ENCODE data around the gene ZNF195.
"Not testable (repeated sequence)": the region's sequence is repeated elsewhere in the genome, so short reads cannot be mapped to it uniquely, and the experiment has no call there.

Gene ZNF195

DNA sequence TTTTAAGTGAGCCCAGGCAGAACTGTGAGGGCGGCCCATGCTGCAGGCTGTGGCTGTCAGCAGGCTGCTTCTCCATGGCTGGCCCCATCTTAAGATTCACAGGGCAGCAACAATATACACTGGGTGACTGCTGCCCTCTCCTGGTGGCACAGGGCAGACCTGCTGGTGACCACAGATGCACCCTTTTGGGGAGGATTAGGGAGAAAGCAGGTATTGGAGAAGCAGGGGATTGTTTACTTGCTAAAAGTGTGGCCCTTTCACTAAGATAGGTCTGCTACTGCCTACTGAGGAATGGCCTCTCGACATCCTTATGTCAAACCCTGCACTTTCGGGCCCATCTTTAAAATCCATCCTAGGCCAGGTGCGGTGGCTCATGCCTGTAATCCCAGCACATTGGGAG is 38.1 kb upstream of the ZNF195 start:
- H3K79me2 ChIP-seq (ENCODE audit: control insufficient read depth, insufficient read depth, low read length, unreplicated experiment); H3K4me3 ChIP-seq (ENCODE audit: low read depth, low read length); H3K36me3 ChIP-seq (ENCODE audit: insufficient read depth, low read length); H2AFZ ChIP-seq (ENCODE audit: low read length, unreplicated experiment); H3K27me3 ChIP-seq (ENCODE audit: insufficient read depth, low read length); H3K27ac ChIP-seq (ENCODE audit: low read depth, low read length): not testable (repeated sequence)
- peaks cover 15% of the 10 kb centered on the region for H3K4me1 ChIP-seq (ENCODE audit: control insufficient read depth, insufficient read depth, low read length, unreplicated experiment)

DNA sequence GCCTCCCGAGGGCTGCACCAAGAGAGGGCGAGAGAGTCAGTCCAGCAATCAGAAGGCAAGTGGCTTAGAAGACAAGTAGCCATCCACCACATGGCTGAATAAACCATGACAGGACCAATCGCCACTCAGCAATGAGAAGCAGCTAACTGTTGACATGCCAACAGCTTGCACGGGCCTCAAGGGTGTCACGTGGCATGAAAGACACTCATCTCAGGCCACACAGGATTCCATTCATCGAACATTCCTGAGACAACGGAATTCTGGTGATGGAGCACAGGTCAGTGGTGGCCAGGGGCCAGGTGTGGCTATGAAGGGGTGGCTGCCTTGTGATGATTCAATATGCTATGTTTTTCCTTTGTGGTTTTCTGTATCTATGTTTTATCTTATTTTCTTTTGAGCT is 36.4 kb upstream of the ZNF195 start:
- not testable (repeated sequence) for H3K27ac ChIP-seq (ENCODE audit: low read depth, low read length); H2AFZ ChIP-seq (ENCODE audit: low read length, unreplicated experiment); H3K4me1 ChIP-seq (ENCODE audit: control insufficient read depth, insufficient read depth, low read length, unreplicated experiment); H3K27me3 ChIP-seq (ENCODE audit: insufficient read depth, low read length); H3K36me3 ChIP-seq (ENCODE audit: insufficient read depth, low read length); H3K4me3 ChIP-seq (ENCODE audit: low read depth, low read length); H3K79me2 ChIP-seq (ENCODE audit: control insufficient read depth, insufficient read depth, low read length, unreplicated experiment)

DNA sequence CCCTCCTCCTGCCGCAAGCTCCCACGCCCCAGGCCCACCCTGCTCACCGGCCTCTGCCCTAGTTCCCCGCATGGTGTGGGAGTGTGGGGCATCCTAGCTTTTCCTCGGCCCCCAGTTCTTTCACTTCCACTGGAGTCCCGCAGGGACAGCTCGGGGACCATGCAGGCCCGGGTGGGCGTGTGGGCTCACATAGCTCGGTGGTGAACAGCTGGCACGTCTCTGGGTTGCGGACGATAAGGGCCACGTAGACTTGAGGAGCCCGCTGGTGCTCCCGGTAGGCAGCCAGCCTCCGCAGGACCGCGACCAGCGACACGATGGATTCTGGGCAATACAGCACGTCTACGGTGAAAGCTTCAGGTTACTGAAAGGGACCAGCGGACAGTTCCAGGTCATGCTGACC is 34.7 kb upstream of the ZNF195 start:
- not testable (repeated sequence) for H3K27me3 ChIP-seq (ENCODE audit: insufficient read depth, low read length); H3K4me1 ChIP-seq (ENCODE audit: control insufficient read depth, insufficient read depth, low read length, unreplicated experiment); H3K4me3 ChIP-seq (ENCODE audit: low read depth, low read length); H3K27ac ChIP-seq (ENCODE audit: low read depth, low read length); H2AFZ ChIP-seq (ENCODE audit: low read length, unreplicated experiment); H3K79me2 ChIP-seq (ENCODE audit: control insufficient read depth, insufficient read depth, low read length, unreplicated experiment); H3K36me3 ChIP-seq (ENCODE audit: insufficient read depth, low read length)

DNA sequence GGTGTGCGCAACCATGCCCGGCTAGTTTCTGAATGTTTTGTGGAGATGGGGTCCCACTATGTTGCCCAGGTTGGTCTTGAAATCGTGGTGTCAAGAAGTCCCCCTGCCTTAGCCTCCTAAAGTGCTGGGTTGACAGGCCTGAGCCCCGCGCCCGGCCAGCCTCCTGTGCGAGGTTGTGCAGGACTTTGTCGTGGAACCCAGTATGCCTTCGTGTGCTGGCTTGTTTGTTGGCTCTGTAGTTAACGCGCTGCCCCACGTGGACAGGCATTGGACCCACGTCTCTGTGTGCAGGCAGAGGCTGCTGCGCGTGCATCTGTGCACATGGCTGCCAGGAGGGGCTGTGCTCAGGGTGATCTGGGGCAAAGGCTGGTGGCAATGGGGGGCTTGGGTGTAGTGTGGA is 33.9 kb upstream of the ZNF195 start:
- no peak overlapping the region for H3K4me3 ChIP-seq (ENCODE audit: low read depth, low read length)
- no peaks in the 10 kb centered on the region for H3K36me3 ChIP-seq (ENCODE audit: insufficient read depth, low read length)
- no peaks in the 10 kb centered on the region for H3K27me3 ChIP-seq (ENCODE audit: insufficient read depth, low read length)
- no peaks in the 10 kb centered on the region for H3K4me1 ChIP-seq (ENCODE audit: control insufficient read depth, insufficient read depth, low read length, unreplicated experiment)
- no peak overlapping the region for H2AFZ ChIP-seq (ENCODE audit: low read length, unreplicated experiment)
- H3K27ac ChIP-seq (ENCODE audit: low read depth, low read length), result no peak overlapping the region
- H3K79me2 ChIP-seq (ENCODE audit: control insufficient read depth, insufficient read depth, low read length, unreplicated experiment), result no peaks in the 10 kb centered on the region

DNA sequence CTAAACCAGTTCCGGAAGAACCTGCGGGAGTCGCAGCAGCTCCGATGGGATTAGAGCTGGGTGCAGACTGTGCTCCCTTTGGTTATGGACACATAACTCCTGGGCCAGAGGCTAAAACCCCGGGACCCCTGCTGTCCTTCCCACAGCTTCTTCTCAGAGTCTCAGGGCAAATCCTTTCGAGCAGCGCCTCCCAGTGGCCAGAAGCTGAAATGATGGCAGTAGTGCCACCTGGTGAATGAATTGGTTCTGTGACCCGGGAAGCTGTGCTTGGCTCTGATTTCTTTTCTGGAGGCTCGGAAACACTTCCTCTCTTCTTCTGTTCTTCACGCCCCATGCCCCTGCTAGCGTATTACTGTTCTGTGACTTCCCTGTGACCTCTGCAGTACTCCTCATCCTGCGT is 29.8 kb upstream of the ZNF195 start:
- not testable (repeated sequence) for H2AFZ ChIP-seq (ENCODE audit: low read length, unreplicated experiment)

DNA sequence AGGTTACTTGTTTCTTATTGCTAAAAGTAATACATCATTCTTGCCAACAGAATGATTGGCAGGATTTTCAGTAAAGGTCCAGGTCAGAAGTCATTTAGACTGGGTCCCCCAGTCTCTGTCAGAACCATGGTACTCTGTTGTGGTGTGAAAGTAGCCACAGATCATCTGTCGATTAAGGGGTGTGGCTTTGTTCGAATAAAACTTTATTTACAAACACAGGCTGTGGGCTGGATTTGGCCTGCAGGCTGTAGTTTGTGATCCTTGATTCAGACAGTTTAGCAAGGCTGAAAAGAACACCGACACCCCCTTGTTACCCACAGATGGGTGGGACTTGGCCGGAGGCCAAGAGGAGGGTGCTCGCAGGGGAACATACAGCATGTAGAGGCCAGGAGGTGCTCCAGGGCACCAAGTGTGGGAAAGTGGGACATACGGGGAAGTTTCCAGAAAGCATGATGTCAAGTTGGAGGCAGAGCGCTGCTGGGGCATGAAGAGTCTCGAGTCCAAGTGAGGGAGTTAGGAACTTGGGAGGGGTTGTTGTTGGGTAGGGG is 29.2 kb upstream of the ZNF195 start:
- H3K4me3 ChIP-seq (ENCODE audit: low read depth, low read length); H3K27ac ChIP-seq (ENCODE audit: low read depth, low read length); H3K4me1 ChIP-seq (ENCODE audit: control insufficient read depth, insufficient read depth, low read length, unreplicated experiment); H3K27me3 ChIP-seq (ENCODE audit: insufficient read depth, low read length); H3K79me2 ChIP-seq (ENCODE audit: control insufficient read depth, insufficient read depth, low read length, unreplicated experiment); H2AFZ ChIP-seq (ENCODE audit: low read length, unreplicated experiment); H3K36me3 ChIP-seq (ENCODE audit: insufficient read depth, low read length): not testable (repeated sequence)

More for the DNA sequence above, 29.8 kb upstream of the ZNF195 start:
- not testable (repeated sequence) for H3K27ac ChIP-seq (ENCODE audit: low read depth, low read length); H3K36me3 ChIP-seq (ENCODE audit: insufficient read depth, low read length); H3K4me3 ChIP-seq (ENCODE audit: low read depth, low read length); H3K79me2 ChIP-seq (ENCODE audit: control insufficient read depth, insufficient read depth, low read length, unreplicated experiment); H3K27me3 ChIP-seq (ENCODE audit: insufficient read depth, low read length); H3K4me1 ChIP-seq (ENCODE audit: control insufficient read depth, insufficient read depth, low read length, unreplicated experiment)

DNA sequence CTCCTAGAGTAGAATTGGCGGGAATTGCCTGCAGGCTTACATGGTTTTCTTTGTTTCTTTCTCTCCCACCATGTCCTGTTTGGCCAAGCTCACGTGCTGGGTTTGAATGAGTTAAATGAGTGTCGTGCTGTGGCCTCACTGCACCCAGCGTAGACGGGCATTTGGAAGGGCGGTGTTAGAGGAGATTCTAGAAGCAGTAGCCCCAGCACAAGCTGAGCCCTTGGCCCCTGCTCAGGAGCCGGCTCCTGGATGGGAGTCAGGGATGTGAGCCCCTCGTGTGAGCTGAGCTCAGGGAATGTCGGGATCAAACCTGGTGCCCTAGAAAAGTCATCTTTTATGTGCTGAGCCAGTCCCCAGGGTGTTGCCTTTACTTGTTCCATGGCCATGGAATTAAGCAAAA is 28.0 kb upstream of the ZNF195 start:
- H3K79me2 ChIP-seq (ENCODE audit: control insufficient read depth, insufficient read depth, low read length, unreplicated experiment); H3K36me3 ChIP-seq (ENCODE audit: insufficient read depth, low read length); H2AFZ ChIP-seq (ENCODE audit: low read length, unreplicated experiment); H3K27me3 ChIP-seq (ENCODE audit: insufficient read depth, low read length); H3K4me1 ChIP-seq (ENCODE audit: control insufficient read depth, insufficient read depth, low read length, unreplicated experiment); H3K4me3 ChIP-seq (ENCODE audit: low read depth, low read length); H3K27ac ChIP-seq (ENCODE audit: low read depth, low read length): not testable (repeated sequence)

DNA sequence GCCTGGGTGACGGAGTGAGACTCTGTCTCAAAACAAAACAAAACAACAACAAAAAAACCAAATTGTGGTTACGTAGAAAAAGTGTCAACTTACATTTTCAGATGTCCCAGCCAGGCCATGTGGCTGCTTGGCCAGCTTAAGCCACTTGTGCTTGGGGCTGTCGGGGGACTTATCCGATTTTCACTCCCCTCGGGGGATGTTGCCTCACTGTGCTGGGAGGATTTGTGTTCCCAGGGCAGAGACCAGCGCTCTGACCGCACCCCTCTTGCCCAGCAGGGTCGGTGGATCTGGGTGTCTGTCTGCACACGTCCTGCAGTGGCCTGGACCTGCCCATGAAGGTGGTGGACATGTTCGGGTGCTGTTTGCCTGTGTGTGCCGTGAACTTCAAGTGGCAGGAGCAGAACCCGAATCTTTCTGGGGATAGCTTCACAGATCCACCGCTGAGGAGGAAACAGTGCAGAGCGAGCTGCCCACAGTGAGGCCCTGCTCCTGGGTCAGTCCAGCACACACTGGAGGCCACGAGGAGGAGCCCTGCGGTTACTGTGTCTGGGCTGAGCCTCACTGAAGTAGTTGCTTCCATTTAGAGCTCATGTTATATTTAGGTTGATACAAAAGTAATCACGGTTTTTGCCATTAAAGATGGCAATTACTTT is 27.4 kb upstream of the ZNF195 start:
- H3K4me1 ChIP-seq (ENCODE audit: control insufficient read depth, insufficient read depth, low read length, unreplicated experiment); H3K27ac ChIP-seq (ENCODE audit: low read depth, low read length); H3K79me2 ChIP-seq (ENCODE audit: control insufficient read depth, insufficient read depth, low read length, unreplicated experiment); H3K36me3 ChIP-seq (ENCODE audit: insufficient read depth, low read length); H3K4me3 ChIP-seq (ENCODE audit: low read depth, low read length); H2AFZ ChIP-seq (ENCODE audit: low read length, unreplicated experiment); H3K27me3 ChIP-seq (ENCODE audit: insufficient read depth, low read length): not testable (repeated sequence)

DNA sequence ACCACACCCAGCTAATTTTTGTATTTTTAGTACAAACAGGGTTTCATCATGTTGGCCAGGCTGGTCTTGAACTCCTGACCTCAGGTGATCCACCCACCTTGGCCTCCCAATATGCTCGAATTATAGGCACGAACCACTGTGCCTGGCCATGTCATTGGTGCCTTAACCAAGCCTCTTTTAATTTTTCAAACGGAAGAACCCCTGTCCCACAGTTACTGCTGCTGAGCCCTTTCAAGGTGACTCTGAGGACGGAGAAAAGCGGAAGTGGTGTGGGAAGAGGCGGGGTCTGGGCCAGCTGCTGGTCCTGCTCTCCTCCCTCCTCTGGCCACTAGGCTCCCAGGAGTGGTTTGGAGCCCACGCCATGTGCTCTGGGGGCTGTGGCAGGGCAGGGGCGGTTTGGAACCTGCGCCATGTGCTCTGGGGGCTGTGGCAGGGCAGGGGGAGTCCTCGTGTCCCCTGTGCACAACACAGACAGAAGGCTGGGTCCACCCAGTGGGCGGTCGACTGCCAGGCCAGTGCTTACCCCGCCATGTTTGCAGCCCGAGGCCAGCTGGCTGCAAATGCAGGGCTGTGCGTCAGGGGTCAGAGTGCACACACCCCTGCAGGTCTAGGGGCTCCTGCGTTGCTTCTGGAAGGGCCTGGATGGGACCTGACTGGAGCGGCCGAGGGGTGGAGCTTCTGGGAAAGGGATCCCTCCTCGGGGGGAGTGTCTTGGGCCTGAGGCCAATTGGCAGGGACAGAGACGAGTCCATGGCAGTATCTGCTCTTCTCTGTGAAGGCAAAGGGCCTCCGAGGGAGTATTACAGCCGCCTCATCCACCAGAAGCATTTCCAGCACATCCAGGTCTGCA is 25.4 kb upstream of the ZNF195 start:
- H3K27ac ChIP-seq (ENCODE audit: low read depth, low read length); H2AFZ ChIP-seq (ENCODE audit: low read length, unreplicated experiment); H3K36me3 ChIP-seq (ENCODE audit: insufficient read depth, low read length); H3K27me3 ChIP-seq (ENCODE audit: insufficient read depth, low read length); H3K4me3 ChIP-seq (ENCODE audit: low read depth, low read length); H3K4me1 ChIP-seq (ENCODE audit: control insufficient read depth, insufficient read depth, low read length, unreplicated experiment); H3K79me2 ChIP-seq (ENCODE audit: control insufficient read depth, insufficient read depth, low read length, unreplicated experiment): not testable (repeated sequence)

DNA sequence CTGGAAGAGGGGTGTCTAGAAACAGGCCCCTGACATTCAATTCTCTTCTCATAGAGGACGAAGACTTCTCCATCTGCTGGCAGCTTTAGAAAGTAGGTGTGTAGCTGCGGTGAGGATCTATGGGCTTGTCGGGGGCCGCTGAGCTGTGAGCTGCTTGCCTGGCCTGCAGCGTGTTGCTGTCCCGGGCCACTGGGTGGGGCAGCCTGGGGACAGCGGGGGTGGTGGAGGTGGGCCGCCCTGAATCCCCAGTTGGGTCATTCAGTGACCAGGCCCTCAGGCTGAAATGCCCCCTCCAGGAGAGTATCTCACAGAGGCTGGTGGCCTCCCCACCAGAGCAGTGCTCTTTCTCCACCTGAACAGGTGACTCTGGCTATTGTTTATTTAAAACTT is 23.9 kb upstream of the ZNF195 start:
- not testable (repeated sequence) for H3K27me3 ChIP-seq (ENCODE audit: insufficient read depth, low read length); H3K4me1 ChIP-seq (ENCODE audit: control insufficient read depth, insufficient read depth, low read length, unreplicated experiment); H2AFZ ChIP-seq (ENCODE audit: low read length, unreplicated experiment); H3K27ac ChIP-seq (ENCODE audit: low read depth, low read length); H3K4me3 ChIP-seq (ENCODE audit: low read depth, low read length); H3K79me2 ChIP-seq (ENCODE audit: control insufficient read depth, insufficient read depth, low read length, unreplicated experiment); H3K36me3 ChIP-seq (ENCODE audit: insufficient read depth, low read length)

DNA sequence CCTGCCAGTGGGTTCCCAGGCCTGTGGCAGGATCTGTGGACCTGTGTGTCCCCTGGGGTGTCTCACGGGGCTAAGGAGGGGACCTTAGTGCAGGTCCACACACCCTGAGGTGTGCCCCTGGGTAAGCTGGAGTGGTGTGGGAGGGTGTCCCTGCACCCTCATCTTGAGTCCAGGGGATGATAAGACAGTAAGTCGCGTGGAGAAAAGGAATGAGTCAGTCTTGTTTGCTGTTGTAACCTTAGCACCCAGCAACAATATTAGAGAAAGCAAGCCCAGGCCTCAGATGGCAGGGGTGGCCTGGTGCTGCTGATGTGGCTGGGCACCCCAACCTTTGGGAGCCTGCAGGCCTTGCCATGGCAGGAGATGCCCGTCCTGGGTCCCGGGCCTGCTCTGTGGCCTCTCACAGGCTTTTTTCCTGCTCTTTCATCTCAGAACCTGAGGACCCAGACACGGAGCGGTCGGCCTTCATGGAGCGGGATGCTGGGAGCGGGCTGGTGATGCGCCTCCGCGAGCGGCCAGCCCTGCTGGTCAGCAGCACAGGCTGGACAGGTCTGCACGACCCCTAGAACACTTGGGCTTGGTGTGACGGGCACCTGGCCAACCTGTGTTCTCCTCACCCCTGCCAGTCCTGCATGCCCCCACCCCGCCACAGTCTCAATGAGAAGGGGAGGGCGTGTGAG is 23.4 kb upstream of the ZNF195 start:
- not testable (repeated sequence) for H3K4me1 ChIP-seq (ENCODE audit: control insufficient read depth, insufficient read depth, low read length, unreplicated experiment); H3K27me3 ChIP-seq (ENCODE audit: insufficient read depth, low read length); H2AFZ ChIP-seq (ENCODE audit: low read length, unreplicated experiment); H3K79me2 ChIP-seq (ENCODE audit: control insufficient read depth, insufficient read depth, low read length, unreplicated experiment); H3K36me3 ChIP-seq (ENCODE audit: insufficient read depth, low read length); H3K27ac ChIP-seq (ENCODE audit: low read depth, low read length); H3K4me3 ChIP-seq (ENCODE audit: low read depth, low read length)

Data from ACC112 (cell line).